Lung microvascular endothelial cell (primary cell): ENCODE results near the gene ACTN3. TPM values are rescaled to one million over a fixed set of nuclear protein-coding genes. Genes with fewer than 3 reads are reported as not detected.
"Not testable (repeated sequence)": the region's sequence is repeated elsewhere in the genome, so short reads cannot be mapped to it uniquely, and the experiment has no call there.

ENCODE experiments used
- DNase-seq, 2 donors: peaks; one replicate each; pipeline versions ENCODE4 v3.0.0 to v3.0.0-alpha.2; 2010; ENCODE audit warnings: low read depth in 2 of 2
- total RNA-seq: library from RNA; depleted of rRNA; stranded (reverse); fragments of >200 nt; gene quantifications from 2 replicates; pipeline ENCODE4 v1.2.1, GENCODE V29; 2014

ACTN3 gene
- total RNA-seq, 1 donor from 2014 or later: not detected

- DNase-seq: no peak
These were observed 48.7 kb downstream of the ACTN3 start for GRCh38 chr11:66595245-66595904.

DNA sequence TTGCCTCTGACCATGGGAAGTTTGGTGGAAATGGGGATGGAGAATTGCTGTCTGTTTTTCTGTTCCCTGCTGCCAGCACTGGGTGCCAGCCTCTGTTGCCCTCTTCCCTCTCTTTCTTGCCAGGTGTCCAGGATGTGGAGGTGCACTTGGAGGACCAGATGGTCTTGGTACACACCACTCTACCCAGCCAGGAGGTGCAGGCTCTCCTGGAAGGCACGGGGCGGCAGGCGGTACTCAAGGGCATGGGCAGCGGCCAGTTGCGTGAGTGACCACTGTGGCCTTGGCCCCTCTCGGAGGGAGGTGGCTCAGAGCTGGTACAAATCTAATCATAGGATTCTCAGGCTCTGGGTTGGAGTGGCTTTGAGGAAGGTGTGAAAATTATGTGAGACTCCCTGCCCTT lies 52.3 kb downstream of the ACTN3 start:
- DNase-seq: no peak

- DNase-seq: no peak
These were observed 53.5 kb downstream of the ACTN3 start for GRCh38 chr11:66600219-66600618.

DNA sequence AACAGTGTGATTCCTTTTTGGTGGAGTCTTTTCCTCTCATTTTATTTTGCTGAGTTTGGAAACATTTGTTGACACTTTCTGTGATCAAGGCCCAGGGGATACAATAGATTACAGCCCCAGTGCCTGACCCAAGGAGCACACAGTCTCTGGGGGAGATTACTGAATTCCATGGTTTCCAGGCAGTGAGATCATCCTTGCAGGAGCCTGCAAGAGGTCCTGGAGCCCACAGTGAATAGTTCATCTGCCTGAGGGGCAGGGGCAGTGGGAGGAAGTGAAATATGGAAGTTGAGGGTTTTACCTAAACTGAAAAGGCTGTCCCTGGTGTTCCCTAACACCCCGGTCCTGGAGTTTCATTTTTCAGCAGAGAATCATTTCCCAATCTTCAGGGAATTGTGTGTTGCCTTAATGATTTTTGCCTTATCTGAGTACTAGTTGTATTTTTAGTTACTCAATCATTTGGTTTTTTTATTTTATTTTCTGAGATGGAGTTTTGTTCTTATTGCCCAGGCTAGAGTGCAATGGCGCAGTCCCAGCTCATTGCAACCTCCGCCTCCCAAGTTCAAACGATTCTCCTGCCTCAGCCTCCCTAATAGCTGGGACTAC lies 54.0 kb downstream of the ACTN3 start:
- DNase-seq: no peak

DNA sequence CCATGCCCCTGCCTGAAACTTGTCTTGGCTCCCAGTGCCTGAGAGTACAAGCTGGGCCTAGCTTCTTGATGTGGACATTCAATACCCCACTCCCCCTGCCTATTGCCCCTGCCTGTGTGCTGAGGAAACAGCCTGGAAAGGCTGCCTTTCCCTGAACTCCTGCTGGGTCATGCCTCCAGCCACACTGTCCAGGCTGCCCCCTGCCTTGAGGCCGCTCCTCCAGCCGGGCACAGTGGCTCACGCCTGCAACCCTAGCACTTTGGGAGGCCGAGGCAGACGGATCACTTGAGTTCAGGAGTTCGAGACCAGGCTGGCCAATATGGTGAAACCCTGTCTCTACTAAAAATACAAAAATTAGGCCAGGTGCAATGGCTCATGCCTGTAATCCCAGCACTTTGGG lies 56.4 kb downstream of the ACTN3 start:
- DNase-seq: no peak

DNA sequence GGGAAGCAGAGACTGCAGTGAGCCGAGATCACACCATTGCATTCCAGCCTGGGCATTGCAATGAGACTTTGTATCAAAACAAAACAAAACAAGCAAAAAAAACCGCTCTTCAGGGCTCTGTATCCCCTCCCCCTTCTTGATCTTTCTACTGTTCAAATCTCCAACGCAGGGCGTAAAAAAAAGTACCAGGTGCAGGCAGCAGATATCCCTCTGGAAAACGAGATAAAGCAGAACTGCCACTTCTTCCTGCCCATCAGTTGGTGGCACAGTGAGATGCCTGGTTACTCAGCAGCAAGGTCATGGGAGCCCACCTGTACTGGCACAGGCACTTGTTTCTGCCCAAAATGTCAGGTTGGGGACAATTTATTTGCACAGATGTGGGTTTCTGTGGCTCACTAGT lies 57.5 kb downstream of the ACTN3 start:
- DNase-seq: no peak

GRCh38 chr11:66606608-66607007 lies 59.9 kb downstream of the ACTN3 start:
- not testable (repeated sequence) for DNase-seq

GRCh38 chr11:66607126-66607834 lies 60.6 kb downstream of the ACTN3 start:
- DNase-seq: peak in 1 of 2 donors; percentile 17

DNA sequence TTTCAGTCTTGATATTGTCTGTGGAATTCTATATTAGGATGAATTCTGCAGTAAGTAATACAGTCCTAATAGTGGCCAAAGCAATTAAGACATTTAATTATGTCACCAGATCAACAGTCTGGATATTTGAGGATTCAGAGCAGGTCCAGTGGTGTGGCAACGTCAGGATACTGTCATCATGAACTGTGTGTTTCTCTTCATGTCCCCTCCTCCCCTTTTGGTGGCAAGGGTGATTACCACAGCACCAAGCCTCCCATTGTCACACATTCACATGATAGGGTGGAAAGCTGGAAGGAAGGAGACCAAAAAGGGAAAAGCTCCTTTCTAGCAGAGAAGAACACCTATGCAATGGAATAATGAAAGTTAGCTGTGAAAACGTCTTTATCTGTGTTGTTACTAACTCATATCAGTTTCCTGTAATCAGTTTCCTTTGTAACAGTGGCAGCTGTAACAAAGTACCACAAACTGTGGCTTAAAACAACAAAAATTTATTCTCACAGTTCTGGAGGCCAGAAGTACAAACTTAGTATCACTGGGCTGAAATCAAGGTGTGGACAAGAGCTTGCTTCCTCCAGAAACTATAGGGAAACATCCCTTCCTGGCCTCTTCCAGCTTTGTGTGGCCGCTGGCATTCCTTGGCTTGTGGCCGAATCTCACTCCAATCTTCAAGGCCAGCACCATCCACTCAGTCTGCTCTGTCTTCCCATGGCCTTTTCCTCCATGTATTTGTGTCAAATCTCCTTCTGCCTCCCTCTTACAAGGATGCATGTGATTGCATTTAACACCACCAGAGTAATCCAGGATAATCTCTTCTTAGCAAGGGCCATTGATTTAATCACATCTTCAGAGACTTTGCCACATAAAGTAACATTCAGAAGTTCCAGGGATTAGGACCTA lies 63.3 kb downstream of the ACTN3 start:
- DNase-seq: peak in 1 of 2 donors; percentile 36

GRCh38 chr11:66612458-66612857 lies 65.8 kb downstream of the ACTN3 start:
- no peak for DNase-seq

Other genes starting within 250 kb of the ACTN3 start
- gene CD248, start 229.9 kb upstream of the ACTN3 start, total RNA-seq: under 0.01 TPM in 2 replicates
- 2.8 and 3.5 TPM in 2 replicates for gene RIN1, start 210.5 kb upstream of the ACTN3 start, total RNA-seq
- gene BRMS1, start 201.8 kb upstream of the ACTN3 start, total RNA-seq: 49.7 and 54.6 TPM in 2 replicates
- gene B4GAT1, start 199.3 kb upstream of the ACTN3 start, total RNA-seq: 16.1 and 19.8 TPM in 2 replicates
- gene SLC29A2, start 175.1 kb upstream of the ACTN3 start, total RNA-seq: 0.22 and 0.79 TPM in 2 replicates
- not detected in 2 replicates for gene NPAS4, start 125.9 kb upstream of the ACTN3 start, total RNA-seq
- 30.9 and 31.9 TPM in 2 replicates for gene MRPL11, start 108.1 kb upstream of the ACTN3 start, total RNA-seq
- gene PELI3, start 80.0 kb upstream of the ACTN3 start, total RNA-seq: 3.3 and 4.4 TPM in 2 replicates
- gene DPP3, start 66.5 kb upstream of the ACTN3 start, total RNA-seq: 46.4 and 48.4 TPM in 2 replicates
- 12.1 and 12.9 TPM in 2 replicates for gene BBS1, start 36.3 kb upstream of the ACTN3 start, total RNA-seq
- gene ZDHHC24, start 855 bp upstream of the ACTN3 start, total RNA-seq: 12.0 and 20.8 TPM in 2 replicates
- gene CTSF, start 21.7 kb downstream of the ACTN3 start, total RNA-seq: 18.5 and 49.6 TPM in 2 replicates
- under 0.01 and 0.20 TPM in 2 replicates for gene CCDC87, start 46.2 kb downstream of the ACTN3 start, total RNA-seq
- gene CCS, start 46.3 kb downstream of the ACTN3 start, total RNA-seq: 21.2 and 25.5 TPM in 2 replicates
- 12.9 and 15.1 TPM in 2 replicates for gene RBM14, start 69.7 kb downstream of the ACTN3 start, total RNA-seq
- gene RBM4, start 91.8 kb downstream of the ACTN3 start, total RNA-seq: 105 and 106 TPM in 2 replicates
- 16.6 and 22.2 TPM in 2 replicates for gene RBM4B, start 131.0 kb downstream of the ACTN3 start, total RNA-seq
- gene SPTBN2, start 182.3 kb downstream of the ACTN3 start, total RNA-seq: 17.9 and 20.0 TPM in 2 replicates